ENCODE measurements around the gene QRICH2.

The QRICH2 gene

GRCh38 chr17:76354317-76354729 is 46.2 kb upstream of the QRICH2 start:
- peaks cover 11% of the 10 kb centered on the region for H3K79me1 ChIP-seq (replicated peaks; ENCODE audit: low read length, poor library complexity, severe bottlenecking)
- no peak overlapping the region for H2AK5ac ChIP-seq (ENCODE audit: low read length, severe bottlenecking)
- H2AFZ ChIP-seq (ENCODE audit: low read depth, low read length) = no peak overlapping the region
- no peaks in the 10 kb centered on the region for H3K9me3 ChIP-seq (ENCODE audit: control insufficient read depth, low read length)
- no peak for DNase-seq
- H3K4me1 ChIP-seq (ENCODE audit: control insufficient read depth, insufficient read depth, low read depth, low read length) = peaks cover 11% of the 10 kb centered on the region
- H3K4ac ChIP-seq (ENCODE audit: low read depth in 1 of 2, low read length in 2 of 2) = peak overlapping the region in 1 of 2 experiments; percentile 76
- peak overlapping the region; percentile 91 for H4K8ac ChIP-seq (ENCODE audit: low read length)
- peak overlapping the region; percentile 99 for H3K9ac ChIP-seq (ENCODE audit: low read length)
- H2BK15ac ChIP-seq (ENCODE audit: low read depth, poor library complexity, severe bottlenecking) = no peak overlapping the region
- no peaks in the 10 kb centered on the region for H3K27me3 ChIP-seq (ENCODE audit: control insufficient read depth in 1 of 2, insufficient read depth in 1 of 2, low read length in 2 of 2)
- H2BK5ac ChIP-seq (ENCODE audit: low read depth, low read length, poor library complexity, severe bottlenecking) = no peak overlapping the region
- H3K23ac ChIP-seq (ENCODE audit: low read length in 2 of 2) = no peak overlapping the region
- H2BK12ac ChIP-seq (ENCODE audit: low read length in 2 of 2) = no peak overlapping the region
- no peak overlapping the region for H4K91ac ChIP-seq (ENCODE audit: low read length)
- H3K4me2 ChIP-seq (ENCODE audit: low read length, poor library complexity, severe bottlenecking) = peak overlapping the region; percentile 100
- no peak overlapping the region for H2BK120ac ChIP-seq (ENCODE audit: low read depth, low read length)
- H3K27ac ChIP-seq (ENCODE audit: low read length, poor library complexity, severe bottlenecking) = no peak overlapping the region
- peak overlapping the region; percentile 49 to 96 for H3K4me3 ChIP-seq (ENCODE audit: insufficient read depth in 1 of 2, low read depth in 1 of 2, low read length in 2 of 2)
- peak overlapping the region in 1 of 2 experiments; percentile 73 for H3K18ac ChIP-seq (ENCODE audit: low read depth in 1 of 2, low read length in 2 of 2)
- no peak overlapping the region for H3K14ac ChIP-seq (ENCODE audit: low read length in 2 of 2)
- 8% methylated on average over 15 of the region's 18 CpGs for WGBS
- no peaks in the 10 kb centered on the region for H3K36me3 ChIP-seq (ENCODE audit: control insufficient read depth in 1 of 2, insufficient read depth in 2 of 2, low read depth in 1 of 2, low read length in 2 of 2)

- peak within 1 kb of the TSS; percentile 79 to 83 for H3K23ac ChIP-seq (ENCODE audit: low read length in 2 of 2)
- H3K9ac ChIP-seq (ENCODE audit: low read length) = peak within 1 kb of the TSS; percentile 99
- peak within 1 kb of the TSS; percentile 98 for H4K8ac ChIP-seq (ENCODE audit: low read length)
- H3K27me3 ChIP-seq (ENCODE audit: control insufficient read depth in 1 of 2, insufficient read depth in 1 of 2, low read length in 2 of 2) = no peaks in the 10 kb centered on the region
- WGBS = under 1% methylated on average over 51 of the region's 75 CpGs
- H3K27ac ChIP-seq (ENCODE audit: low read length, poor library complexity, severe bottlenecking) = peak within 1 kb of the TSS; percentile 90
- peaks cover 11% of the 10 kb centered on the region for H3K79me1 ChIP-seq (replicated peaks; ENCODE audit: low read length, poor library complexity, severe bottlenecking)
- H3K4me3 ChIP-seq (ENCODE audit: insufficient read depth in 1 of 2, low read depth in 1 of 2, low read length in 2 of 2) = peak within 1 kb of the TSS; percentile 92 to 96
- H2AFZ ChIP-seq (ENCODE audit: low read depth, low read length) = peak within 1 kb of the TSS; percentile 99
- H4K91ac ChIP-seq (ENCODE audit: low read length) = peak within 1 kb of the TSS; percentile 100
- no peaks in the 10 kb centered on the region for H3K9me3 ChIP-seq (ENCODE audit: control insufficient read depth, low read length)
- H3K14ac ChIP-seq (ENCODE audit: low read length in 2 of 2) = peak within 1 kb of the TSS in 1 of 2 experiments; percentile 96
- peaks cover 11% of the 10 kb centered on the region for H3K4me1 ChIP-seq (ENCODE audit: control insufficient read depth, insufficient read depth, low read depth, low read length)
- peak within 1 kb of the TSS; percentile 100 for H3K4ac ChIP-seq (ENCODE audit: low read depth in 1 of 2, low read length in 2 of 2)
- peak; percentile 95 for DNase-seq
- H2BK12ac ChIP-seq (ENCODE audit: low read length in 2 of 2) = peak within 1 kb of the TSS; percentile 97 to 98
- peak within 1 kb of the TSS; percentile 99 for H2BK5ac ChIP-seq (ENCODE audit: low read depth, low read length, poor library complexity, severe bottlenecking)
- H2BK120ac ChIP-seq (ENCODE audit: low read depth, low read length) = peak within 1 kb of the TSS; percentile 100
- peak within 1 kb of the TSS; percentile 97 to 100 for H3K18ac ChIP-seq (ENCODE audit: low read depth in 1 of 2, low read length in 2 of 2)
- H2BK15ac ChIP-seq (ENCODE audit: low read depth, poor library complexity, severe bottlenecking) = peak within 1 kb of the TSS; percentile 89
- H3K4me2 ChIP-seq (ENCODE audit: low read length, poor library complexity, severe bottlenecking) = peak within 1 kb of the TSS; percentile 100
- H3K36me3 ChIP-seq (ENCODE audit: control insufficient read depth in 1 of 2, insufficient read depth in 2 of 2, low read depth in 1 of 2, low read length in 2 of 2) = no peaks in the 10 kb centered on the region
- no peak within 1 kb of the TSS for H2AK5ac ChIP-seq (ENCODE audit: low read length, severe bottlenecking)
Observed at GRCh38 chr17:76353599-76354316, 45.7 kb upstream of the QRICH2 start, which contains the start of gene PRPSAP1. PRPSAP1 (minus strand) TSS chr17:76353916; CDS start chr17:76353703, 213 bp downstream.

GRCh38 chr17:76353004-76353598 is 45.0 kb upstream of the QRICH2 start:
- H4K8ac ChIP-seq (ENCODE audit: low read length) = peak overlapping the region; percentile 60
- H4K91ac ChIP-seq (ENCODE audit: low read length) = peak overlapping the region; percentile 80

GRCh38 chr17:76351526-76352071 is 43.5 kb upstream of the QRICH2 start:
- no peak overlapping the region for H2BK120ac ChIP-seq (ENCODE audit: low read depth, low read length)
- H3K4me1 ChIP-seq (ENCODE audit: control insufficient read depth, insufficient read depth, low read depth, low read length) = peaks cover 11% of the 10 kb centered on the region
- H3K9me3 ChIP-seq (ENCODE audit: control insufficient read depth, low read length) = no peaks in the 10 kb centered on the region
- H4K91ac ChIP-seq (ENCODE audit: low read length) = no peak overlapping the region
- no peak overlapping the region for H4K8ac ChIP-seq (ENCODE audit: low read length)
- no peak overlapping the region for H2AFZ ChIP-seq (ENCODE audit: low read depth, low read length)
- H3K27ac ChIP-seq (ENCODE audit: low read length, poor library complexity, severe bottlenecking) = no peak overlapping the region
- peak overlapping the region; percentile 50 for H3K9ac ChIP-seq (ENCODE audit: low read length)
- no peak for DNase-seq
- H3K14ac ChIP-seq (ENCODE audit: low read length in 2 of 2) = no peak overlapping the region
- no peak overlapping the region for H2BK5ac ChIP-seq (ENCODE audit: low read depth, low read length, poor library complexity, severe bottlenecking)
- H3K18ac ChIP-seq (ENCODE audit: low read depth in 1 of 2, low read length in 2 of 2) = no peak overlapping the region
- no peak overlapping the region for H2AK5ac ChIP-seq (ENCODE audit: low read length, severe bottlenecking)
- H3K4me3 ChIP-seq (ENCODE audit: insufficient read depth in 1 of 2, low read depth in 1 of 2, low read length in 2 of 2) = no peak overlapping the region
- no peak overlapping the region for H2BK12ac ChIP-seq (ENCODE audit: low read length in 2 of 2)
- H2BK15ac ChIP-seq (ENCODE audit: low read depth, poor library complexity, severe bottlenecking) = no peak overlapping the region
- H3K4me2 ChIP-seq (ENCODE audit: low read length, poor library complexity, severe bottlenecking) = no peak overlapping the region
- no peaks in the 10 kb centered on the region for H3K27me3 ChIP-seq (ENCODE audit: control insufficient read depth in 1 of 2, insufficient read depth in 1 of 2, low read length in 2 of 2)
- H3K23ac ChIP-seq (ENCODE audit: low read length in 2 of 2) = no peak overlapping the region
- 87% methylated on average over 6 of the region's 9 CpGs for WGBS
- peaks cover 13% of the 10 kb centered on the region for H3K79me1 ChIP-seq (replicated peaks; ENCODE audit: low read length, poor library complexity, severe bottlenecking)
- H3K36me3 ChIP-seq (ENCODE audit: control insufficient read depth in 1 of 2, insufficient read depth in 2 of 2, low read depth in 1 of 2, low read length in 2 of 2) = peaks cover 10 to 11% of the 10 kb centered on the region in 2 experiments
- no peak overlapping the region for H3K4ac ChIP-seq (ENCODE audit: low read depth in 1 of 2, low read length in 2 of 2)

More at GRCh38 chr17:76353004-76353598, 45.0 kb upstream of the QRICH2 start:
- peaks cover 0 to 1% of the 10 kb centered on the region in 2 experiments for H3K36me3 ChIP-seq (ENCODE audit: control insufficient read depth in 1 of 2, insufficient read depth in 2 of 2, low read depth in 1 of 2, low read length in 2 of 2)
- H2BK12ac ChIP-seq (ENCODE audit: low read length in 2 of 2) = no peak overlapping the region
- H3K4me3 ChIP-seq (ENCODE audit: insufficient read depth in 1 of 2, low read depth in 1 of 2, low read length in 2 of 2) = peak overlapping the region; percentile 92 to 96
- H3K9me3 ChIP-seq (ENCODE audit: control insufficient read depth, low read length) = no peaks in the 10 kb centered on the region
- DNase-seq = peak; percentile 42
- no peaks in the 10 kb centered on the region for H3K27me3 ChIP-seq (ENCODE audit: control insufficient read depth in 1 of 2, insufficient read depth in 1 of 2, low read length in 2 of 2)
- peaks cover 11% of the 10 kb centered on the region for H3K4me1 ChIP-seq (ENCODE audit: control insufficient read depth, insufficient read depth, low read depth, low read length)
- H2BK5ac ChIP-seq (ENCODE audit: low read depth, low read length, poor library complexity, severe bottlenecking) = no peak overlapping the region
- peak overlapping the region; percentile 100 for H3K4me2 ChIP-seq (ENCODE audit: low read length, poor library complexity, severe bottlenecking)
- peak overlapping the region; percentile 79 to 83 for H3K23ac ChIP-seq (ENCODE audit: low read length in 2 of 2)
- H2BK120ac ChIP-seq (ENCODE audit: low read depth, low read length) = peak overlapping the region; percentile 49
- no peak overlapping the region for H2AK5ac ChIP-seq (ENCODE audit: low read length, severe bottlenecking)
- peak overlapping the region in 1 of 2 experiments; percentile 53 for H3K14ac ChIP-seq (ENCODE audit: low read length in 2 of 2)
- H3K9ac ChIP-seq (ENCODE audit: low read length) = peak overlapping the region; percentile 99
- 5% methylated on average over 39 of the region's 51 CpGs for WGBS
- H3K79me1 ChIP-seq (replicated peaks; ENCODE audit: low read length, poor library complexity, severe bottlenecking) = peaks cover 11% of the 10 kb centered on the region
- peak overlapping the region; percentile 19 to 71 for H3K18ac ChIP-seq (ENCODE audit: low read depth in 1 of 2, low read length in 2 of 2)
- peak overlapping the region; percentile 69 for H2BK15ac ChIP-seq (ENCODE audit: low read depth, poor library complexity, severe bottlenecking)
- H2AFZ ChIP-seq (ENCODE audit: low read depth, low read length) = peak overlapping the region; percentile 98
- peak overlapping the region in 1 of 2 experiments; percentile 59 for H3K4ac ChIP-seq (ENCODE audit: low read depth in 1 of 2, low read length in 2 of 2)
- H3K27ac ChIP-seq (ENCODE audit: low read length, poor library complexity, severe bottlenecking) = no peak overlapping the region

Measured in mesenchymal stem cell (in vitro differentiated cells and primary cell).